Ascending aorta (tissue), 2 donors: ENCODE data around the gene FRMD4A. TPM values are rescaled to one million over a fixed set of nuclear protein-coding genes. Genes with fewer than 3 reads are reported as not detected.

ENCODE experiments used
- DNase-seq, 2 donors: peaks; one replicate each; pipeline ENCODE4 v3.0.0-alpha.2; 2019; ENCODE audit warnings: low spot score in 2 of 2
- H3K27ac ChIP-seq, 2 donors: fragments of 200-600 bp; sonication (generic); one replicate each; pipeline ENCODE4 v1.5.1; 2016 to 2017; ENCODE audit warnings: mild to moderate bottlenecking in 1 of 2
- H3K27me3 ChIP-seq: fragments of 200-600 bp; sonication (generic); one replicate; pipeline ENCODE4 v1.5.1; 2017
- H3K36me3 ChIP-seq, 2 donors: fragments of 200-600 bp; sonication (generic); one replicate each; pipeline ENCODE4 v1.5.1; 2016
- H3K4me1 ChIP-seq, 2 donors: fragments of 200-600 bp; sonication (generic); one replicate each; pipeline ENCODE4 v1.5.1; 2016 to 2017; ENCODE audit warnings: mild to moderate bottlenecking in 1 of 2
- H3K4me3 ChIP-seq, 2 donors: fragments of 200-600 bp; sonication (generic); one replicate each; pipeline ENCODE4 v1.5.1; 2016 to 2017; ENCODE audit warnings: mild to moderate bottlenecking in 1 of 2
- H3K9me3 ChIP-seq, 2 donors: fragments of 200-600 bp; sonication (generic); one replicate each; pipeline ENCODE4 v1.5.1; 2016
- CTCF ChIP-seq, 3 experiments: fragments of 200-600 bp in 2 of 3; fragments of 450-650 bp in 1 of 3; sonication (generic) in 2 of 3; IDR thresholded peaks; one replicate each; pipeline ENCODE4 v1.5.1; 2016 to 2019; ENCODE audit warnings: antibody characterized with exemption in 3 of 3, mild to moderate bottlenecking in 1 of 3, moderate library complexity in 1 of 3
- intact Hi-C: fragments of 100-400 bp; cut with DNase I; formaldehyde crosslinking; loops from one replicate; pipeline ENCODE4 v1.15.1; 2023
- total RNA-seq: library from RNA; depleted of rRNA; stranded (reverse); fragments of >200 nt; gene quantifications from one replicate; pipeline ENCODE4 v1.1.0, GENCODE V29; 2016

Gene FRMD4A
- total RNA-seq, 1 donor from 2014 or later: 108 TPM

GRCh38 chr10:13656337-13657100 lies 674.2 kb downstream of the FRMD4A start:
- intact Hi-C loops: no loop called here
- Histone ChIP-seq H3K36me3 (peaks cover 33 to 39% of the 10 kb centered on the region in 2 donors), H3K4me1 (no peaks in the 10 kb centered on the region), H3K27ac (no peak overlapping the region), H3K9me3 (no peaks in the 10 kb centered on the region), H3K4me3 (no peak overlapping the region), H3K27me3 (no peaks in the 10 kb centered on the region)
- no peak for DNase-seq
- no peak for TF ChIP-seq CTCF (IDR thresholded peaks at IDR 0.05)

GRCh38 chr10:13654846-13655245 lies 675.9 kb downstream of the FRMD4A start:
- Histone ChIP-seq H3K4me1 (no peaks in the 10 kb centered on the region), H3K27me3 (no peaks in the 10 kb centered on the region), H3K27ac (no peak overlapping the region), H3K9me3 (no peaks in the 10 kb centered on the region), H3K36me3 (peaks cover 38 to 56% of the 10 kb centered on the region in 2 donors), H3K4me3 (no peak overlapping the region)
- no peak for TF ChIP-seq CTCF (IDR thresholded peaks at IDR 0.05)
- intact Hi-C loops: no loop called here
- DNase-seq: no peak

- no peaks in the 10 kb centered on the region for H3K27me3 ChIP-seq
- intact Hi-C loops: no loop called here
- no peak for TF ChIP-seq CTCF (IDR thresholded peaks at IDR 0.05)
- H3K4me1 ChIP-seq: no peaks in the 10 kb centered on the region
- DNase-seq: no peak
- peaks cover 44 to 58% of the 10 kb centered on the region in 2 donors for H3K36me3 ChIP-seq
- H3K9me3 ChIP-seq: no peaks in the 10 kb centered on the region
- no peak overlapping the region for H3K27ac ChIP-seq
- no peak overlapping the region for H3K4me3 ChIP-seq
Observed at GRCh38 chr10:13654118-13654830, 676.5 kb downstream of the FRMD4A start.

- H3K4me1 ChIP-seq: no peaks in the 10 kb centered on the region
- H3K4me3 ChIP-seq: no peak overlapping the region
- TF ChIP-seq CTCF (IDR thresholded peaks at IDR 0.05): no peak
- peaks cover 48 to 68% of the 10 kb centered on the region in 2 donors for H3K36me3 ChIP-seq
- H3K27me3 ChIP-seq: no peaks in the 10 kb centered on the region
- intact Hi-C loops: no loop called here
- no peak for DNase-seq
- H3K9me3 ChIP-seq: no peaks in the 10 kb centered on the region
- H3K27ac ChIP-seq: no peak overlapping the region
Observed at GRCh38 chr10:13652860-13653259, 677.9 kb downstream of the FRMD4A start.

GRCh38 chr10:13651969-13652720 lies 678.6 kb downstream of the FRMD4A start:
- no peaks in the 10 kb centered on the region for H3K27me3 ChIP-seq
- H3K36me3 ChIP-seq: peaks cover 48 to 67% of the 10 kb centered on the region in 2 donors
- no peaks in the 10 kb centered on the region for H3K9me3 ChIP-seq
- TF ChIP-seq CTCF (IDR thresholded peaks at IDR 0.05): no peak
- no peak overlapping the region for H3K27ac ChIP-seq
- H3K4me3 ChIP-seq: no peak overlapping the region
- H3K4me1 ChIP-seq: no peaks in the 10 kb centered on the region
- DNase-seq: no peak
- intact Hi-C loops: no loop called here
